ENCODE results near the gene POGZ. TPM values are rescaled to one million over a fixed set of nuclear protein-coding genes. Genes with fewer than 3 reads are reported as not detected.

POGZ gene, protein sequence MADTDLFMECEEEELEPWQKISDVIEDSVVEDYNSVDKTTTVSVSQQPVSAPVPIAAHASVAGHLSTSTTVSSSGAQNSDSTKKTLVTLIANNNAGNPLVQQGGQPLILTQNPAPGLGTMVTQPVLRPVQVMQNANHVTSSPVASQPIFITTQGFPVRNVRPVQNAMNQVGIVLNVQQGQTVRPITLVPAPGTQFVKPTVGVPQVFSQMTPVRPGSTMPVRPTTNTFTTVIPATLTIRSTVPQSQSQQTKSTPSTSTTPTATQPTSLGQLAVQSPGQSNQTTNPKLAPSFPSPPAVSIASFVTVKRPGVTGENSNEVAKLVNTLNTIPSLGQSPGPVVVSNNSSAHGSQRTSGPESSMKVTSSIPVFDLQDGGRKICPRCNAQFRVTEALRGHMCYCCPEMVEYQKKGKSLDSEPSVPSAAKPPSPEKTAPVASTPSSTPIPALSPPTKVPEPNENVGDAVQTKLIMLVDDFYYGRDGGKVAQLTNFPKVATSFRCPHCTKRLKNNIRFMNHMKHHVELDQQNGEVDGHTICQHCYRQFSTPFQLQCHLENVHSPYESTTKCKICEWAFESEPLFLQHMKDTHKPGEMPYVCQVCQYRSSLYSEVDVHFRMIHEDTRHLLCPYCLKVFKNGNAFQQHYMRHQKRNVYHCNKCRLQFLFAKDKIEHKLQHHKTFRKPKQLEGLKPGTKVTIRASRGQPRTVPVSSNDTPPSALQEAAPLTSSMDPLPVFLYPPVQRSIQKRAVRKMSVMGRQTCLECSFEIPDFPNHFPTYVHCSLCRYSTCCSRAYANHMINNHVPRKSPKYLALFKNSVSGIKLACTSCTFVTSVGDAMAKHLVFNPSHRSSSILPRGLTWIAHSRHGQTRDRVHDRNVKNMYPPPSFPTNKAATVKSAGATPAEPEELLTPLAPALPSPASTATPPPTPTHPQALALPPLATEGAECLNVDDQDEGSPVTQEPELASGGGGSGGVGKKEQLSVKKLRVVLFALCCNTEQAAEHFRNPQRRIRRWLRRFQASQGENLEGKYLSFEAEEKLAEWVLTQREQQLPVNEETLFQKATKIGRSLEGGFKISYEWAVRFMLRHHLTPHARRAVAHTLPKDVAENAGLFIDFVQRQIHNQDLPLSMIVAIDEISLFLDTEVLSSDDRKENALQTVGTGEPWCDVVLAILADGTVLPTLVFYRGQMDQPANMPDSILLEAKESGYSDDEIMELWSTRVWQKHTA (N-terminal part only)
- total RNA-seq, result 11.6 and 12.8 TPM in 2 replicates

DNA sequence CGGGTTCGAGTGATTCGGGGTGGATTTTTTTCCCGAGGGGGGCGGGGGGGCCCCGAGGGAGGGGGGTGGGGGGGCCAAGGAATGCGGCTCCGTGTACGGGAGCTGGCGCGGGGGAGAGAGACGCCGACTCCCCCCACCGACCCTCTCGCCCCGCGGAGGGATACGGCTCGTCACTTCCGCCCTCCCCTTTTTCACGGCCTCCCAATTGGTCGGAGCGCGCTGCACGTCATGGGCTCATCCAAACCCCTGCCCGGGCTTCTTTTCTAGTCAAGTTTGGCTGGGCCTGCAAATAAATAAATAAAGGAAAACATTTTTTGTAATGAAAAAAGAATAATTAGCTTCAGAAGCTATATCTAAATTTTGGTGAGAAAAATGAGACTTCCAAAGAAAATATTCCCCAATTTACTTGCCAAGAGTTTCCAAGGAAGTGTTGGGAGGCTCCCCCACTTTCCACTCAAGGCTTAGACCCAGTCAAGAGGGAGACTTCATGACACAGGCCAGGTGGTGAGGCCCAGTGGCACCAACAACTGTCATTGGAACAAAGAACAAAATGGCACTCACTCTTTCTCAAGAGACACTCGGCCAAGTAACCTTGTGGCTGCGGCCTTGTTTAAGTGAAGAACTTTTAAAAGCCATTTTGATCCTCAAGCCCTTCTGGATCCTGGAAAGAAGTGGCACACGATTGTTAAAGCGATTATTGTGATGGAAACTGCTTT lies at the start of gene POGZ:
POGZ (minus strand) TSS at position 164 of the 716 bp plus-strand sequence. CDS start 17,290 bp downstream, outside the sequence.

DNA sequence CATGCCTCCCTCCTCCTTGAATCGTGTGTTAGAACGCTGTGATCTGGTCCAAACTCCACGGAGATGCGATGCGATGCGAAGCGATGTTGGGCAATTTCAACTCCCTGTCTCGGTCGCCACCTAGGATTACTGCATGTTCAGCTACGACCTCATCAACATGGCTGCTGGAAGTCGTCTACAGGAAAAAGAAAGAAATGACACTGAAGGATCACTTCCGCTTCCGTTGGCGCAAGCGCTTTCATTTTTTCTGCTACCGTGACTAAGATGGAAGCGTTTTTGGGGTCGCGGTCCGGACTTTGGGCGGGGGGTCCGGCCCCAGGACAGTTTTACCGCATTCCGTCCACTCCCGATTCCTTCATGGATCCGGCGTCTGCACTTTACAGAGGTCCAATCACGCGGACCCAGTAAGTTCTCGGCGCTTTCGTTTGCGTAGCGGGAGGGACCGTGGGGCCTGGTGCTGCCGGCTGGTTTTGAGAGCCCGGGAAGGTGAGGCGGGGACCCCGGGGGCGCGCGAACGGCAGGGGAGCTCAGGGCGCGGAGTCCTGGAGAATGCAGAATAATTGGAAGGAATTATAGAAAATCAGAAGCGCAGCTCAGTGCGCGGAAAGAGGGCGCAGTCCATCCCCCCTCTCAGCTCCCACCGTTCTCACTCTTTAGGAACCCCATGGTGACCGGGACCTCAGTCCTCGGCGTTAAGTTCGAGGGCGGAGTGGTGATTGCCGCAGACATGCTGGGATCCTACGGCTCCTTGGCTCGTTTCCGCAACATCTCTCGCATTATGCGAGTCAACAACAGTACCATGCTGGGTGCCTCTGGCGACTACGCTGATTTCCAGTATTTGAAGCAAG lies 59.7 kb downstream of the POGZ start, which contains the start of gene PSMB4:
PSMB4 (plus strand) TSS at position 250 of the 848 bp plus-strand sequence; CDS start at position 265, 15 bp downstream.

DNA sequence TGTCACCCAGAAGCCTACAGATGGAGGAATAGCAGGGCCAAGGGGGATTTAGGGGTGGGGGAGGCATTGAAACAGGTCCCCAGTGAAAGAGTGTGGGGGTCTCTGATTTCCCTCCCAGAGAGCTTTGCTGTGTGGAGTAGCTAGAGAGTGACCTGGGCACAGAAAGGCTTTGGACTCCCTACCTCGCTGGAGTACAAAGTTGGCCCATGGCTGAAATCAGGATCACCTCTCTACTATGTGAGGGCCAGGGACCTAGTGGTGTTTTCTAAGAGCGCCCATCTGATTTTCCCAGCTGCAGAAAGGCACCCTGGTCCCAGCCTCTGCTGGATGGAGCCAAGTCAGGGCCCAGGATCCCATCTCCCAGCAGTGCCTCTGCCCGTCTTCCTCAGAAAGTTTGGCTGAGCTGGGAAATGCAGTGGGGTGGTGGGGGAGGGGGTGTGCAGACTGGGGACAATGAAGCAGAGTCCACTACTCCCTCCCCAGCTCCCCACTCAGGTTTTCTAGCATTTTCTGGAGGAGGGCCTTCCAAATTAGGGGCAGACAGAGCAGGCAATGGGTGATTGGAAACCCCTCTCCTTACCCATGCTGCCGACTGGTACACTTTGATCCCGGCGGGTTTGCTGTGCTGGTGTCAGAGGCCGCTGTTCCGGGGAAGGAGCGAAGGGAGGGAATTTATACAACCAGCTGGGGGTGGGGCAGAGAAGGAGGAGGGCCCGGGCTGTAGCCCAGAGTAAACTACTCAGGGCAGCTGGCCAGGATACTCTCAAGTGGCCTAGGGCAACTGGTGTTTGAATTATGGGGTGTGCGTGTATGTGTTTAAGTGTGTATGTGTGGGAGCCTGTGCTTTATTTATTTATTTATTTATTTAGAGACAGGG lies 87.0 kb downstream of the POGZ start, which contains the start of gene SELENBP1:
SELENBP1 (minus strand) TSS at position 648 of the 877 bp plus-strand sequence; CDS start at position 584, 64 bp downstream.

Other genes with a start within 250 kb of the POGZ start
- 180 and 182 TPM in 2 replicates for gene PSMD4, start 204.8 kb downstream of the POGZ start, total RNA-seq
- 12.5 and 12.8 TPM in 2 replicates for gene ZNF687, start 177.2 kb downstream of the POGZ start, total RNA-seq
- 56.3 and 76.1 TPM in 2 replicates for gene PI4KB, start 132.1 kb downstream of the POGZ start, total RNA-seq
- 25.6 and 28.1 TPM in 2 replicates for gene RFX5, start 112.2 kb downstream of the POGZ start, total RNA-seq
- 25.9 and 31.4 TPM in 2 replicates for gene SELENBP1, start 86.8 kb downstream of the POGZ start, total RNA-seq
- gene PSMB4, start 59.9 kb downstream of the POGZ start, total RNA-seq, result 333 and 373 TPM in 2 replicates
- gene CGN, start 51.9 kb upstream of the POGZ start, total RNA-seq, result under 0.01 and 0.15 TPM in 2 replicates
- 7.6 and 10.6 TPM in 2 replicates for gene TUFT1, start 80.8 kb upstream of the POGZ start, total RNA-seq
- gene SNX27, start 152.6 kb upstream of the POGZ start, total RNA-seq, result 10.1 and 10.3 TPM in 2 replicates